OCI-LY1 (cell line): ENCODE measurements around the gene GUCA1C.

ENCODE experiments used
- EZH2 ChIP-seq: fragments of 200-600 bp; sonication (generic), shearing (Covaris generic); IDR thresholded peaks from 2 replicates; pipeline ENCODE4 v1.8.0; 2017; ENCODE audit warnings: borderline replicate concordance, mixed run types, mild to moderate bottlenecking, antibody characterized with exemption, low read length, moderate library complexity, mixed read lengths
- TF ChIP-seq, protein P1 (sequence below): fragments of 200-600 bp; sonication (generic), shearing (Covaris generic); IDR thresholded peaks from 2 replicates; pipeline ENCODE4 v1.5.1; 2017; ENCODE audit warnings: mild to moderate bottlenecking, antibody characterized with exemption, low read length, moderate library complexity, mixed read lengths

DNA sequence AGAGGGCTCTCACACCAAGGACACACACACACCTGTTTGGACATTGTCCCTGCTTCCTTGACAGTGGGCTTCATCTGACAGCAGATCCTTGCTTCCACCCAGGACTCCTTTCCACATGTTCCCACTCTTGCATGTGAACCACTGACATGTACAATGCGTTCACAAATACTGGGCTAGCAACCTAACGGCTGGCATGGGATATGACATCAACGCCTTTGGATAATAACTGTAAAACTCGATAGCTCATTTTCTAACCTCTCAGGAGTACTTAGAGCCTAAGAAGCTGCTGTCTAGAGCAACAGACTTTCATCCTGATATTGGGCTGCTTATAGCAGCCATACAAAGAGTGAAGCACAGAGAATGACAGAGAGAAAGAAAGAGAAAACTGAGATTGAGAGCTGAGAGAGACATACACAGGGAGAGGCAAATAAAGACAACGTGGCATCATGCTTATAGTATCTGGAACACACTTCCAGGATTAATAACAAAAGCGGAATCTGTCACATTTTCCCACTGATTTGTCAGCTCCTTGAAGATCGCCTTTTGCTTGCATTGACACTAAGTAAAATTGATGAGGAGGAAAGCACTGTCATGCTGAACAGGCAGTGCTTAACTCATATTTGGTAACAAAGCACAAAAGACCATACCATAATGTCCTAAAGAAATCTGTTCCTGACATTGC, 1.7 kb downstream of the GUCA1C start:
- TF ChIP-seq, protein P1, sequence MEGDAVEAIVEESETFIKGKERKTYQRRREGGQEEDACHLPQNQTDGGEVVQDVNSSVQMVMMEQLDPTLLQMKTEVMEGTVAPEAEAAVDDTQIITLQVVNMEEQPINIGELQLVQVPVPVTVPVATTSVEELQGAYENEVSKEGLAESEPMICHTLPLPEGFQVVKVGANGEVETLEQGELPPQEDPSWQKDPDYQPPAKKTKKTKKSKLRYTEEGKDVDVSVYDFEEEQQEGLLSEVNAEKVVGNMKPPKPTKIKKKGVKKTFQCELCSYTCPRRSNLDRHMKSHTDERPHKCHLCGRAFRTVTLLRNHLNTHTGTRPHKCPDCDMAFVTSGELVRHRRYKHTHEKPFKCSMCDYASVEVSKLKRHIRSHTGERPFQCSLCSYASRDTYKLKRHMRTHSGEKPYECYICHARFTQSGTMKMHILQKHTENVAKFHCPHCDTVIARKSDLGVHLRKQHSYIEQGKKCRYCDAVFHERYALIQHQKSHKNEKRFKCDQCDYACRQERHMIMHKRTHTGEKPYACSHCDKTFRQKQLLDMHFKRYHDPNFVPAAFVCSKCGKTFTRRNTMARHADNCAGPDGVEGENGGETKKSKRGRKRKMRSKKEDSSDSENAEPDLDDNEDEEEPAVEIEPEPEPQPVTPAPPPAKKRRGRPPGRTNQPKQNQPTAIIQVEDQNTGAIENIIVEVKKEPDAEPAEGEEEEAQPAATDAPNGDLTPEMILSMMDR, result no peak
- no peak for TF ChIP-seq EZH2
